HG02610 (cell line): ENCODE results near the gene SIAE.

Source experiments
- ATAC-seq: cut with Tn5 transposase; IDR thresholded peaks from one replicate; pipeline ENCODE4 v1.9.1; 2021; ENCODE audit warnings: mild to moderate bottlenecking, moderate library complexity; ENCODE audit not compliant: unreplicated experiment

The SIAE gene

DNA sequence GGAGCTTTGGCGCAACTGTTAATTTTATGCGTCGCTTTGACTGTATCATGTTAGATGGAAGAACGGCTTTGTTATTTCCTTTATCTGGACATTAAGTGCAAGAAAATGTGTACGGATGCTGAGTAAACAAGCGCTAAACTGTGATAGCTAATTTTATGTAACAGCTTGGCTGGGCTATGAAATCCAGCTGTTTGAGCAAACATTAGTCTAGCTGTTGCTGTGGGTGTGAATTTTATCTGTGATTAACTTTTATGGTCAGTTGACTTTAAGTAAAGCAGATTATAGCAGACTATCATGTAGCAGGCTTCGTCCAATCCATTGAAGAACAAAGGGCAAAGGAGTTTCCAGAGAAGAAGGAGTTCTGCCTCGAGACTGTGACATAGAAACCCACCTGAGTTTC is 89.8 kb downstream of the SIAE start:
- no peak for ATAC-seq
